ENCODE measurements around the gene KLHL10. TPM values are rescaled to one million over a fixed set of nuclear protein-coding genes. Genes with fewer than 3 reads are reported as not detected.

Gene KLHL10
- not detected in 2 replicates for total RNA-seq (2014; rRNA removed; shearing (Covaris generic))

- DNase-seq (ENCODE audit: low spot score): no peak
Observed at GRCh38 chr17:41837761-41838538, at the start of gene KLHL10. TSS of gene KLHL10 (plus strand) at chr17:41837825. CDS start at chr17:41837933, 108 bp downstream.

GRCh38 chr17:41792845-41793783 is 44.5 kb upstream of the KLHL10 start:
- DNase-seq (ENCODE audit: low spot score): peak; percentile 96

GRCh38 chr17:41793784-41794539 is 43.7 kb upstream of the KLHL10 start:
- DNase-seq (ENCODE audit: low spot score): no peak

- no peak for DNase-seq (ENCODE audit: low spot score)
Observed at GRCh38 chr17:41794540-41794975, 43.1 kb upstream of the KLHL10 start.

- no peak for DNase-seq (ENCODE audit: low spot score)
Observed at GRCh38 chr17:41796121-41796895, 41.3 kb upstream of the KLHL10 start.

- no peak for DNase-seq (ENCODE audit: low spot score)
Observed at GRCh38 chr17:41797377-41797776, 40.2 kb upstream of the KLHL10 start.

- DNase-seq (ENCODE audit: low spot score): no peak
Observed at GRCh38 chr17:41799366-41799765, 38.3 kb upstream of the KLHL10 start.

GRCh38 chr17:41800601-41801373 is 36.8 kb upstream of the KLHL10 start:
- no peak for DNase-seq (ENCODE audit: low spot score)

- peak; percentile 78 for DNase-seq (ENCODE audit: low spot score)
Observed at GRCh38 chr17:41801374-41802271, 36.0 kb upstream of the KLHL10 start.

- no peak for DNase-seq (ENCODE audit: low spot score)
Observed at GRCh38 chr17:41803049-41804020, 34.3 kb upstream of the KLHL10 start.

GRCh38 chr17:41806685-41807445 is 30.8 kb upstream of the KLHL10 start:
- no peak for DNase-seq (ENCODE audit: low spot score)

- no peak for DNase-seq (ENCODE audit: low spot score)
Observed at GRCh38 chr17:41810659-41811548, 26.7 kb upstream of the KLHL10 start.

- DNase-seq (ENCODE audit: low spot score): peak; percentile 63
Observed at GRCh38 chr17:41811549-41812380, 25.9 kb upstream of the KLHL10 start, which contains the start of gene P3H4. TSS of gene P3H4 (minus strand) at chr17:41811949. CDS start at chr17:41811915, 34 bp downstream.

- DNase-seq (ENCODE audit: low spot score): peak; percentile 76
Observed at GRCh38 chr17:41812381-41813151, 25.1 kb upstream of the KLHL10 start, which contains the start of gene FKBP10. TSS of gene FKBP10 (plus strand) at chr17:41813004. CDS start at chr17:41813035, 31 bp downstream.
